Fibroblast of skin of scalp (primary cell): Measurements from ENCODE around the gene PSMD9.

Source experiments
- DNase-seq: peaks from one replicate; pipeline ENCODE4 v3.0.0-alpha.2; 2013

Gene PSMD9

DNA sequence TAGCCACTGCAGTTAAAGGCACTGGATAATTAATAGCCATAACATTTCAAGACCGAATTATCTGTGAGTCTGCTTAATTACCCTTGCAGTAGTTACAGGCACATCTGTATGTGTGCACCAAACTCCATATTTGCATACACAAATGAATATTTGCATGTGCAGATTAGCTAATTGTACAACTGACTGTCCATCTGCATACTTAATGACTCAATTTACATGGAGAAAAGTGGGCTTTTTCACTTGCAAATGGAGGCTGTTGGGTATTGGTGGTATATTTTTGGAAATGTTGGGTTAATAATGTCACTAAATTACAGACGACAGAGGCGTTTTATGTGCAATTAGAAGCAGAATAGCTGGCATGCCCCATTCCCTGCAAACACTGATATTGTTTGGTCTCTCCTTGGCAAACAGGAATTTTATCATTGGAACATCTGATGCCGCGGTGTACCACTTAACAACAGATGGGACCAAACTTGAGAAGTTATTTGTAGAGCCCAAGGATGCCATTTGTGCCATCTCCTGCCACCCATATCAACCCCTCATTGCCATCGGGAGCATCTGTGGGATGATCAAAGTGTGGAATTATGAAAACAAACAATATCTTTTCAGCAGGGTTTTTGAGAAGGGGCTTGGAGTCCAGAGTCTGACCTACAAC, 69.4 kb downstream of the PSMD9 start:
- no peak for DNase-seq

DNA sequence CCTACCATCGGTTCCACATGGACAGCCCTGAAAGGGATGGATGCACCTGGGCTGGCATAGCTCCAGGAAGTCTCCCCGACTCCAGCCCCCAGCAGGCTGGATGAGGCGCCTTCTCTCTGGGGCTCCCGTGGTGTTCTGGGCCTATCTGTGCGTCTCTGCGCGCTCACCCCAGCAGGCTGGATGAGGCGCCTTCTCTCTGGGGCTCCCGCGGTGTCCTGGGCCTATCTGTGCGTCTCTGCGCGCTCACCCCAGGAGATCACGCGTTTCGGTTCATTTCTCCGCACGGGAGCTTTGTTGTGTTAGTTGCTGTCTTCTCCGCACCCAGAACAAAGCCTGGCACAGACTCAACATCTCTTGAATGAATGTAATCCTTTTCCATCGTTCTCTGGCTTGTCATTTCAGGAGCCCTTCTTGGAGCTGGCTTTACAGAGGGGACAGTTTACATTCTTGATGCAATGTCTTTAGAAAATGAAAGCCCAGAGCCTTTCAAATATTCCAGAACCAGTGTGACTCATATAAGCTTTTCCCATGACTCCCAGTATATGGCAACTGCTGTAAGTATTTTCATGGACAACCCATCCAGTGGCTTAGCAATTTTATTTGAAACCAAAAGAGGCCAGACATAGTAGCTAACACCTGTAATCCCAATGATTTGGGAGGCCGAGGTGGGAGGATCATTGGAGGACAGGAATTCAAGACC, 70.1 kb downstream of the PSMD9 start:
- DNase-seq, result peak; percentile 55

DNA sequence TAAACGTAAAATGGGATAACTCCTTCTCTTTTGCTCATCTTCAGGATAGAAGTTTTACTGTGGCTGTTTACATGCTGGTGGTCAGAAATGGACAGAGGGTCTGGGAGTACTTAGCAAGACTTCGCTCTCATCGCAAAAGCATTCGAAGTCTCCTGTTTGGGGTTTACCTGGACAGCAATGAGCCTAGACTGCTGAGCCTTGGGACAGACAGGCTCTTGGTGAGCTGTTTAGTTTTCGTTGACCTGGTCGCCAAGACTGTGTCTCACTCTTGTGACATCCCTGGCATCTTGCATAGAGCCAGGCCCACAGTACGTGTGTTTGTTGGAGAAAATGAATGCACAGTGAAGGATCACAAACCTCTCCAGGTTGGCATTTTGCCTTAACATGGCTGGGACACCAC, 72.0 kb downstream of the PSMD9 start:
- DNase-seq, result no peak

DNA sequence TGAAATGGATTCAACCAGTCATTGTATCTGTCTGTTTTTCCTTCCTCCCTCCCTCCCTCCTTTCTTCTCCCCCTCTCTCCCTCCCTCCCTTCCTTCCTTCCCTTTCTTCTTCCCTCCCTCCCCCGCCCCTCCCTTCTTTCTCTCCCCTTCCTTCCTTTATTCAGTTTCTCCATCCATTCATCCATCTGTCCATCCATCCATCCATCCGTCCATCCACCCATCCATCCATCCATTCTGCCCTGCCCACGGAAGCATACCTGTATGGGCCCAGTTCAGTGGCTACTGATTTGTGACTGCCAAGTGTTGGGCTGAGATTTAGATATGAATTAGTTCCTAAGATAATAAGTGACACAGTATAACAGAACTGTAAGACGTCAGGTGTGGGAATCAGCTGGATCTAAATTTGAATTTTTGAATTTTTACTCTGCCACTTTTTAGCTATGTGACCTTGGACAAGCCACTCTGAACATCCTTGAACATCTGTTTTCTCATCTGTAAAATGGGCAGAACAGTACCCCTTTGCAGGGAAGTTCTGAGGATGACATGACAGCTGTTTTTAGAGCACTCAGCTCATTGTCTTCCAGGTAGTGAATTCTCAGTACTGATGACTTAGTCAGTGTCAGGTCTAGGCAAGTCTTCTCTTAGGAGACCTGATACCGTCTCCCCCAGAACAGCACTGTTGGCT, 72.7 kb downstream of the PSMD9 start:
- no peak for DNase-seq

DNA sequence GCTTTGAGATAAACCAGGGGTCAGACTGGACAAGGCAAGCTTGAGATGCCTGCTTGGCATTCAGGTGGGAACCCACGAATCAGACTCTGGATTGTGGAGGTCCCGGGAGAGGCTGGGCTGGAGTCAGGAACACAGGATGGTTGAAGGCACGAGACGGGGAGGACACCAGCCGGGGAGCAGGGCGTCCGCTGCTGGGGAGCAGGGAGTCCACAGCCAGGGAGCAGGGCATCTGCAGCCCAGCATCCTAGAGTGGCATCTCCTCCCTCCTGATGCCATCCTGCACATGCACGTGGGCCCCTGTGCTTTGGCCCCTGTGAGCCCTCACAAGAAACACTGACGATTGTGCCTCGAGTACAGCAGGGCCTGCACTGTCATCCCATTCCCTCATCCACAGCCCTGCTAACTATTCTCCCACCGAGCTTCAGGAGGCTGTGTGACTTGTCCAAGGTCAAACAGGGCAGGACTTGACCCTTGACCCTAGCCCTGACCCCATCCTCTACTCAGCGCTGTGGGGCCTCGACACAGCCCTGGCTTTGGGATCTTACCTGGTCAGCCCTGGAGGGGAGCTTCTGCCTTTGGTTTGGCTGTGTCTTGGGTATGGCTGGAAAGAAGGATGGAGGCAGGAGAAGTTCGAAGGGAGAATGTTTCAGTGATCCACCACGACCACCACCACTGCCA, 74.9 kb downstream of the PSMD9 start:
- no peak for DNase-seq

DNA sequence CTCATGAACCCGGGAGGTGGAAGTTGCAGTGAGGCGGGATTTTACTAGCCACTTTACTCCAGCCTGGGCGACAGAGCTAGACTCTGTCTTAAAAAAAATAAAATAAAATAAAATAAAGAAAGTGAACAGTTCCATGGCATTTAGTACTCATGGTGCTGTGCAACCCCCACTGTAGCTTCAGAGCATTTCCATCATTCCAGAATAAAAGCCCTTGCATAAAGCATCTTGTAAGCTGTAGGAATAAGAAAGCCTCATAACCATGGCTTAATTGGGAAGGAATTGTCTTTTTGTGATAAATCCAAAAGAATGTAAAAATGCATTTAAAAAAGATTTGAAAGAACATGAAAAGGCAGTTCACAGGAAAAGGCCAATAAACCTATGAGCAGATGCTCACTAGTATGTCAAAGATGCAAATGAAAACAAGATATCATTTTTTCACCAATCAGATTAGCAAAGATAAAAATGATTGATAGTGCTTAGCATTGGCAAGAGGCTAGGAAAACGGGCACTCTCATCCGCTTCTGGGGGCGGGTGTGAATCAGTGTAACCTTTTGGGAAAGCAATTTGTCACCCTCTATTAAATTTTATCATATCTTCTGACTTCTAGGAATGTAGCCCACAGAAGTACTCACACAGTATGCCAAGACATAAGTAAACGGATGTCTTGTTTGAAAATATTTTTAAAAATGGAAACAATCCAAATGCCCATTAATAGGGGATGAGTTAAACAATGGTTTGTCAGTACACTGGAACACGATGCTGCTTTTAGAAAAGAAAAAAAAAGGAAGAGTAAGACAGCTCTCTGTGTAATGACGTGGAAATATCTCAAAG, 76.4 kb downstream of the PSMD9 start:
- peak; percentile 82 for DNase-seq

DNA sequence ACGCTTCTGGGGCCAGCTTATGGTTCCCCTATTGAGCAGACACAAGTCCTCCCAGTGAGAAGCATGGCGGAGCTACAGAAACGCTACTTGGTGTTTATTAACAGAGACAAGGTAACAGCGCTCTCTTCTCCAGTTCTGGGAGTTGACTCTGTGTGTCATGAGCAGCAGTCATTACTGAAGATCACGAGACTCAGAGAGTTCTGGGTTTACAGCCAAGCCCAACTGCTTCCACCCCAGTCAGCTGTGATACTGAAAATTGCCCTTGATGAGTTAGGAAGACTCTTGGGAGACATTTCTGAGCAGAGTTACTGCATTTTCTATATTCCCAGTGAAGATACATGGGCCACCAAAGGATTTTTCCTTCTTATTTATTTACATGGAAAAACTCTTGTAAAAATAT, 78.4 kb downstream of the PSMD9 start:
- DNase-seq, result no peak
